Lung (tissue), 12 donors: ENCODE results near the gene GORASP2. TPM values are rescaled to one million over a fixed set of nuclear protein-coding genes. Genes with fewer than 3 reads are reported as not detected.
A peak's percentile ranks its signal among the peaks of the same experiment; 100 is the strongest.

Experiments
- ATAC-seq: fragments of 200-7000 bp; cut with Tn5 transposase; one replicate; pipeline ENCODE4 v1.9.1; 2020; ENCODE audit warnings: moderate number of reproducible peaks; ENCODE audit not compliant: insufficient read depth, low FRiP score
- DNase-seq, 3 donors: peaks; one replicate each; pipeline ENCODE4 v3.0.0-alpha.2; 2013 to 2017
- H3K27ac ChIP-seq, 2 donors: one replicate each; pipeline ENCODE4 v1.5.1; 2013; ENCODE audit warnings: mild to moderate bottlenecking in 2 of 2, moderate library complexity in 2 of 2, control low read depth in 1 of 2, inconsistent platforms in 1 of 2, low read depth in 1 of 2, low read length in 1 of 2
- H3K27me3 ChIP-seq, 3 donors: one replicate each; pipeline ENCODE4 v1.5.1; 2013; ENCODE audit warnings: low read length in 2 of 3; ENCODE audit not compliant: control insufficient read depth in 3 of 3, insufficient read depth in 3 of 3
- H3K36me3 ChIP-seq, 4 donors: one replicate each; pipeline ENCODE4 v1.5.1; 2013; ENCODE audit warnings: low read length in 4 of 4, mild to moderate bottlenecking in 1 of 4, moderate library complexity in 1 of 4; ENCODE audit not compliant: control insufficient read depth in 4 of 4, insufficient read depth in 4 of 4
- H3K4me1 ChIP-seq, 5 donors: one replicate each; pipeline ENCODE4 v1.5.1; 2013; ENCODE audit warnings: low read length in 5 of 5, mild to moderate bottlenecking in 2 of 5, moderate library complexity in 1 of 5; ENCODE audit not compliant: control insufficient read depth in 5 of 5, insufficient read depth in 5 of 5
- H3K4me3 ChIP-seq: one replicate; pipeline ENCODE4 v1.5.1; 2013; ENCODE audit warnings: mild to moderate bottlenecking, control low read depth, moderate library complexity
- H3K9ac ChIP-seq, 2 donors: one replicate each; pipeline ENCODE4 v1.5.1; 2013; ENCODE audit warnings: low read length in 2 of 2, control low read depth in 1 of 2; ENCODE audit not compliant: insufficient read depth in 1 of 2
- H3K9me3 ChIP-seq, 4 donors: one replicate each; pipeline ENCODE4 v1.5.1; 2013; ENCODE audit warnings: low read length in 3 of 4, mild to moderate bottlenecking in 1 of 4, moderate library complexity in 1 of 4; ENCODE audit not compliant: control insufficient read depth in 4 of 4, insufficient read depth in 3 of 4
- WGBS, 2 donors: extraction: QIAGEN DNeasy Blood & Tissue Kit; methylation state at CpG; one replicate each; pipeline ENCODE4 v1.1.7; 2013; 5-methylcytosine and 5-hydroxymethylcytosine counted together
- polyA plus RNA-seq, 2 donors: library from polyadenylated mRNA; stranded (reverse); fragments of 200-250 nt; gene quantifications; one replicate each; pipeline ENCODE4 v1.2.1, GENCODE V29; 2013
- total RNA-seq, 2 donors: library from RNA; depleted of rRNA in 1 of 2; stranded (reverse); fragments of >200 nt in 1 of 2; gene quantifications; one replicate each; pipeline ENCODE4 v1.2.1, GENCODE V29; 2014 to 2021
- TF ChIP-seq, protein P1 (sequence below): IDR thresholded peaks from 2 replicates; pipeline ENCODE4 v1.5.1; 2012; ENCODE audit warnings: mild to moderate bottlenecking; ENCODE audit errors: control extremely low read depth, extremely low read depth
- donor health status: control.
- donor health status: control.
- donor health status: Bipolar disorder and iron deficiency.
- donor health status: healthy.
- donor health status: DM: yes; HTN: yes; CAD: no.

Gene GORASP2
- total and polyA plus RNA-seq, 4 donors, result 32.1 to 65.2 (median 45.6) TPM

DNA sequence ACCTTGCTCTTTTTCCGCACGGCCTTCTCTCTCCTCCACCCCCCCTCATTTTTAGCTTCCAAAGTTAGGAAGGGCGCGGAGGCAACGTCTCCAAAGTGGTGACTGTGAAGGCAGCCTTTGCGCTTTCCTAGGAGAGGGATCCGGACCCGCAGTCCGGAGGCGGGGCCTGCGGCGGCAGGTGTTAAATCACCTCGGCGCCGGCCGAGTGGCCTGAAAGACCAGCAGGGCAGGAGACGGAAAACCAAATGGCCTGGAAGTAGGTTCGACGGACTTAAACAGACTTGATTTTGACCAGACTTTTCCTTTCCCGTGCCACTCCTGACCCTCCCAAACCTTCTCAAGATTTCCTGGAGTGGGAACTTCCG, 615 bp downstream of the GORASP2 start:
- Histone ChIP-seq H3K27ac (peak overlapping the region; percentile 90 to 97), H3K4me3 (peak overlapping the region; percentile 99), H3K36me3 (peaks cover 0 to 1% (median 0%) of the 10 kb centered on the region in 4 donors), H3K4me1 (peaks cover 3 to 14% (median 8%) of the 10 kb centered on the region in 5 donors), H3K9ac (peak overlapping the region; percentile 84 to 88), H3K27me3 (no peaks in the 10 kb centered on the region), H3K9me3 (no peaks in the 10 kb centered on the region)
- WGBS, 2 donors, result 1% methylated on average over 19 to 21 of the region's 21 CpGs
- DNase-seq, result peak; percentile 56 to 58 (median 56)
- ATAC-seq, result peak; percentile 4
- TF ChIP-seq, protein P1, sequence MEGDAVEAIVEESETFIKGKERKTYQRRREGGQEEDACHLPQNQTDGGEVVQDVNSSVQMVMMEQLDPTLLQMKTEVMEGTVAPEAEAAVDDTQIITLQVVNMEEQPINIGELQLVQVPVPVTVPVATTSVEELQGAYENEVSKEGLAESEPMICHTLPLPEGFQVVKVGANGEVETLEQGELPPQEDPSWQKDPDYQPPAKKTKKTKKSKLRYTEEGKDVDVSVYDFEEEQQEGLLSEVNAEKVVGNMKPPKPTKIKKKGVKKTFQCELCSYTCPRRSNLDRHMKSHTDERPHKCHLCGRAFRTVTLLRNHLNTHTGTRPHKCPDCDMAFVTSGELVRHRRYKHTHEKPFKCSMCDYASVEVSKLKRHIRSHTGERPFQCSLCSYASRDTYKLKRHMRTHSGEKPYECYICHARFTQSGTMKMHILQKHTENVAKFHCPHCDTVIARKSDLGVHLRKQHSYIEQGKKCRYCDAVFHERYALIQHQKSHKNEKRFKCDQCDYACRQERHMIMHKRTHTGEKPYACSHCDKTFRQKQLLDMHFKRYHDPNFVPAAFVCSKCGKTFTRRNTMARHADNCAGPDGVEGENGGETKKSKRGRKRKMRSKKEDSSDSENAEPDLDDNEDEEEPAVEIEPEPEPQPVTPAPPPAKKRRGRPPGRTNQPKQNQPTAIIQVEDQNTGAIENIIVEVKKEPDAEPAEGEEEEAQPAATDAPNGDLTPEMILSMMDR, result no peak

DNA sequence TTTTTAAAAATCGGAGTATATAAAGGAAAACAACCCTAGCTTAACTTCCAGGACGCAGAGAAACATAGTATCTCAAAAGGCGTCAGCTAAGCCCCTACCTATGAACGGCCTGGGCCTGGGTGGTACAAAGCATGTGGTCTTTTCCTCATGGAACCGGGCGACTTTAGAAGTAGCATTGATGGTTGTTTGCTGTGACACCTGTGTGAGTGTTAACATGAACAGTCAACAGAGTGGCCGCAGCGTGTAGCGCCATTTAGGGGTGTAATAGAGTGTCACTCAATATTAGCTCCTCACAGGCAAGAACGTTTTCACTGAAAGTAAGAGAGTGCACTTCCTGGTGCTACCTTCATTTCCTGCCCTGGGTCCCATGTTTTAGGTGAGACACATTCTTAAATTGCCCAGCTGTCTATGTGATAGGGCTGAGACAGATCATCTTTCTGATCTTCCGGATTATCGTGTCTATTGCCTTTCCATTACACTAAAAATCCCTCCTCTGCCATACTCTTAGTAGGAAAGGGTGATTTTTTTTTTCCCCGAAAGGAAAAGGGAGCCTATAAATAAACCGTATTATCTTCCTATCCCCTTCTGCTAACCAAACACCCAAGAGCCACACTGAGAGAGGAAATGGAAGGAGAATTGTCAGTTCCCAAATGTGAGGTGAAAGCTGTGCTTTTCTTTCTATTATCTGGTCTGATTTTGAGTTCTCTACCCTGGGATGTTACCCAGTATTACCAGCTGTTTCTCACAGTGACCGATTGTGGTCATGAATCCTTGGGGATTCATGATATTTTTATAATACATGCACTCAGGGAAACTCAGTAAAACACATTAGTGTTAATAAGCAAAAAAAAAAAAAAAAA, 1.3 kb downstream of the GORASP2 start:
- Histone ChIP-seq H3K9me3 (no peaks in the 10 kb centered on the region), H3K9ac (peak overlapping the region; percentile 84 to 88), H3K27me3 (no peaks in the 10 kb centered on the region), H3K4me1 (peaks cover 3 to 14% (median 8%) of the 10 kb centered on the region in 5 donors), H3K27ac (peak overlapping the region; percentile 86 to 90), H3K36me3 (peaks cover 0 to 2% (median 0%) of the 10 kb centered on the region in 4 donors), H3K4me3 (peak overlapping the region; percentile 99)
- 7 to 13% methylated on average over 15 of the region's 15 CpGs for WGBS, 2 donors
- no peak for ATAC-seq
- TF ChIP-seq, protein P1, result no peak
- peak; percentile 20 to 38 (median 37) for DNase-seq

DNA sequence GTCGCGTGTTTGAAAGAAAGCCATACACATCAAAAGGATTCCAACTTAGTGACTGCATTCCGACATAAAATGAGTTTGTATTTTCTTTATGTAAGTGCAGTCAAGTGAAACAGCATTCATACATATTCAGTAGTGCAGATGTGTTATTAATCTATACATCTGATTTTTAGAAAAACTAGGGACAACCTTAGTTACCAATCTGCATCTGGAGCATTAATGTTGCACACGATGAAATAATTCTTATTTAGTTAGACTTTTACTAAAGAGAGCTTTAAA, 1.9 kb downstream of the GORASP2 start:
- Histone ChIP-seq H3K4me1 (peaks cover 3 to 14% (median 8%) of the 10 kb centered on the region in 5 donors), H3K9ac (peak overlapping the region in 1 of 2 donors; percentile 19), H3K27ac (no peak overlapping the region), H3K36me3 (peaks cover 0 to 2% (median 0%) of the 10 kb centered on the region in 4 donors), H3K27me3 (no peaks in the 10 kb centered on the region), H3K9me3 (no peaks in the 10 kb centered on the region), H3K4me3 (no peak overlapping the region)
- ATAC-seq (no peak), DNase-seq (no peak)
- 57 to 72% methylated on average over 4 of the region's 4 CpGs for WGBS, 2 donors
- TF ChIP-seq, protein P1, result no peak
